Inflammatory macrophage (primary cell): Measurements from ENCODE around the gene EFHB.
"Not testable (repeated sequence)": the region's sequence is repeated elsewhere in the genome, so short reads cannot be mapped to it uniquely, and the experiment has no call there.

ENCODE experiments used
- DNase-seq, 2 donors: peaks; one replicate each; pipeline ENCODE4 v3.0.0-alpha.2; 2020 to 2022
- total RNA-seq, 18 experiments: gene quantifications; one replicate each; lab custom pipeline; 2026; ENCODE audit warnings: mixed read lengths in 6 of 18, inconsistent platforms in 2 of 18; lab: John Stamatoyannopoulos, UW

Gene EFHB, protein sequence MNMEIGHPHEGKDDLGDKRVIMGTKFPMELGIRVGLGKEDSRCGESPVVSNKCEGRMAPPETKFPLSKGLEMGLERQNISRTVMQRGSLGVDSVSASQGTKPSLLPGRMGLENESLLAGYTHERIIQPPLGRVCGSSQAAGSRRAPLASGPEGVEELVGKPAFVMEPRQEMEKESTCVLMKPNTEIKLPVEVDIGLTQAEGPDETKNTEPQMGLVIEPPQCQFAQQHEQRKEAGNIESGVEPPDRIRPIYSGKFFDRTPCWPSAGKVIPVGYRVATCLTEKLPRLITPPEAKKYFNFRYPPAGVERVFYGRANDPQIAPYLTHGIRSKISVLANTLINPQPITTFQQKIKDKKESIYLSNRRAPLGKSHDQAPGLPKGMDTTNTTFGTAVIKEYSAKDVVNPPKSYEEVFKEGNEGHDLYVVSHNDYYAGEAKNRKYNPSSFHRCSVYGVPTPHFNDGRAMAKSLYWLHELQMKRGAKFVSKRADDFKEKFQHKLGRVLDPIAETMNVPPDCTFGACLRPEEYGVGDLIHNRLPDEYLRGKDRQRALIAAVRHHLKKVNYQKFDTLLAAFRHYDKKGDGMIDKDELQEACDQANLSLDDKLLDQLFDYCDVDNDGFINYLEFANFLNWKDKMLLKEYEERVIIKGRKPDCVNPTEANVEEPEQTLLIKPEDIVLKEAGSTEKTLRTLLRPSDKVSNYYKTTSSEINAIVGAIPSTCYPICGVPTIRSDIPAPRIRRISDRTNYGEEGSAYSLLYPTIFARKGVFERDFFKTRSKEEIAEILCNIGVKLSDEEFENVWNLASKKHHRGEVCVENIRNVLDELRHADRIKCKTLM
- total RNA-seq, result 0.06 to 0.74 (median 0.47) reads per million in 18 experiments

DNA sequence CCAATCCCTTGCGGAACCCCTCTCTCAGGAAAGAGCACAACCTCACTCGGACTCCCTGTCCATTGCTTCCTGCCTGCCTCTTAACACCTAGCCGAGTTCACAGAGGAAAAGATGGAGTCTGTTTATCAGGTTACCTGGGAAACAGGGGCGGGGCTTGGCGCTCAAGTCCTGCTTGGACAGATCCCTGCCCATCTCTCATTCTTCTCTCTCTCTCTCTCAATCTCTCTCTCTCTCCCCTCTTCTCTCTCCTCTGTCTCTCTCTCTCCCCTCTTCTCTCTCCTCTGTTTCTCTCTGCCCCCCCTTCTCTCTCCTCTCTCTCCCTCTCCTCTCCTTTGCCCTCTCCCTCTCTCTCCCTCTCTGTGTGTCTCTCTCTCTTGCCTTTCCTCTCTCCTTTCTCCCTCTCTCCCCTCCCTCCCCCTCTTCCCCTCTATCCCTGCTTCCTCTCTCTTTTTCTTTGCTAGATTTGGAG is at the start of gene EFHB:
Gene EFHB (minus strand): TSS at position 120 of the 469 bp plus-strand sequence. CDS start 199 bp downstream, outside the sequence.
- no peak for DNase-seq

DNA sequence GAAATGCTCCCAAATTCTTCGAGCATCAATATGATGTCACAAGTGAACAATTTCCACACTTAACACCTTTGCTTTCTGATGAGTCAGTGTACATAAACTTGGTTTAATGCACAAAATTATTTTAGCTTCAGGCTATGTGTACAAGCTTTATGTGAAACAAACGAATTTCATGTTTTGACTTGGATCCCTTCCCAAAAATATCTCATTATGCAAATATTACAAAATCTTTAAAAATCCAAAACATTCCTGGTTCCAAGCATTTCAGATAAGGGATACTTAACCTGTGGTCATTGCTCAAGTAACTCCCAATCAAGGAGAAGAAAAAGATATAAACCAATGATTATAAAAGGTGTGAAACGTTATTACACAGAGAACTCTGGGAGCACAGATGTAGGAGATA is 38.0 kb upstream of the EFHB start:
- DNase-seq, result no peak

DNA sequence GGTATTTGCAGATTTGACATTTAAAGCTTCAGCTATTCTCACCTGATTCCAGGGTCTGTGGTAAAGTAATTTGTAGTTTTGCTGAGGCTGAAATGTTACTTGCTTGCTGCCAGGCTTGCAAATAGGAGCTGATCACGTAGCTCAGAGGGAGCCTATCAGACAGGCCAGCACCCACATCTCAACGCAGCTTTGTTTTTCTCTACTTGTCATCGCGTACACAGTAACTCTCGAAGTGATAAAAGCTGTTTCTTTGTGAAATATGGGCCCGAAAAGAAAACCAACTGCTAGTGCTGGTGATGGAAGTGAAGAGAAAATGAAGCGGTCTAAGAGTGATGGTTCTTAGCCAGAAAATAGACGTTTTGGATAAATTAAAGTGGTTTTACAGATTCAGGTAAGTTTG is 36.3 kb upstream of the EFHB start:
- DNase-seq, result no peak

DNA sequence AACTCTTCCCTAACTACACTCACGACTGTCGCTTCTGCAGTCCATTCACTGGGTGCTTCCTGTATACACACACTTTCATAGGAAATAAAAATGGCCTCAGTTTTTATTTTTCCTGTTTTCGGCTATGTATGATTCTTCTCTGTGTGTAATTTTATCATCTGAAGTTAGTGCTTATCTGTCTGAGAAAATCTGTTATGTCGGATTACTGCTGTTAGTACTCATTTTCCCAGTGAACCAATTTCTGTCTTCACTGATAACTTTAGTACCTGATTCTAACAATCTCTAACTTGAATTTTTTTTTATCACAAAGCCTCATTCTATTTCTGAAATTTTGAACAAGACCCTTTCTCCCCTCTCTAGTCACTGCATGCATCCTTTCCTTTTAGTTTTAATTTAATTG is 33.8 kb upstream of the EFHB start:
- DNase-seq, result no peak

DNA sequence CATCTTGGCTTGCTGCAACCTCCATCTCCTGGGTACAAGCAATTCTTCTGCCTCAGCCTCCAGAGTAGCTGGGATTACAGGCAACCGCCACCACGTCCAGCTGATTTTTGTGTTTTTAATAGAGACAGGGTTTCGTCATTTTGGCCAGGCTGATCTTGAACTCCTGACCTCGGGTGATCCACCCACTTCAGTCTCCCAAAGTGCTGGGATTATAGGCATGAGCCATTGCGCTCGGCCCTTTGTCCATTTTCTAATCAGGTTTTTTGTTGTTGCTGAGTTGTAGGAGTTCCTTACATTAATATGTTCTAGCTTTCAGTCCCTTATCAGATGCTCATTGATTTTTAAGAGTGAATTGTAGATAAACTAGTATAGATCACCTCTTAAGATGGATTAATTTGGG is 33.2 kb upstream of the EFHB start:
- DNase-seq, result no peak

DNA sequence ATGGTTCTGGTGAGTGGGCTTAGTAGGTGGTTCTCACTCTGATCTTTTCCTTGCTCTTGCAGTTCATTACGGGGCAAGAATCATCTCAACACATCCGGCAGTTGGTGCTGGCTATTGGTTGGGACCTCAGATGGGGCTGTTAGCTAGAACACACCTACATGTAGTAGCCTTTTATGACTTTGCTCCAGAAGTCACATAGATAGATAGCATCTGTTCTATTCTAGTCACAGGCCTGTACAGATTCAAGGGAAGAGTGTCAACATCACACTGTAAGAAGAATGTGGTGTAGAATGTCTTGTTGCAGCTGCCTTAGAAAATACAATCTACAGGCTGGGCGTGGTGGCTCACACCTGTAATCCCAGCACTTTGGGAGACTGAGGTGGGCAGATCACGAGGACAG is 27.9 kb upstream of the EFHB start:
- no peak for DNase-seq

DNA sequence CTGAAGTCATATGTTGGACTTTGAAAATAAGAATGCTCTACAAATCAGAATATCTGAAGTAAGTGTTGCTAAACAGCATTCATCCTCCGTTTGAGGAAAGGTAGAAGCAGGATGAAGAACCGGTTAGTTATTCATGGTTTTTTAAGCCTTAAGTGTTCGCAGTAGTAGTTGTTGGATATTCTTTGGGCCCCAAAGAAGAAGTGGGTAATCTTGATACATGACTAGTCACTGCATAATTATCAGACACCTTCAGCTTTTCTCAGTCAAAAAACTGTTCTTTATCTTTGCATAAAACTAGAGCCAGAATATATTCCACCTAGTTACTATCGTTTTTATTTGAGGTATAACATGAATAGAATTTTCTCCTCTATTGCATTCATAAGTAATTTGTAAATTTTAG is 26.7 kb upstream of the EFHB start:
- DNase-seq, result no peak

DNA sequence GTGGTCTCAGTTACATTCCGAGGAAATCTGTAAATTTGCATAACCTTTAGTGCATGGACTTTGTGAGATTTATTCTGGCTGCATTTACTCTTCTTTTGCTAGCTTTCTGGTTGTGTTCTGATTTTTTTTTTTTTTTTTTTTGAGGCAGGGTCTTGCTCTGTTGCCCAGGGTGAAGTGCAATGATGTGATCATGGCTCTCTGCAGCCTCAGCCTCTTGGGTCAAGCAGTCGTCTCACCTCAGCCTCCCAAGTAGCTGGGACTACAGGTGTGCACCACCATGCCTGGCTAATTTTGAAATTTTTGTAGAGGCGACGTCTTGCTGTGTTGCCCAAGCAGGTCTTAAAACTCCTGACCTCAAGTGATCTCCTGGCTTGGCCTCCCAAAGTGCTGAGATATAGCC is 25.5 kb upstream of the EFHB start:
- DNase-seq, result no peak

DNA sequence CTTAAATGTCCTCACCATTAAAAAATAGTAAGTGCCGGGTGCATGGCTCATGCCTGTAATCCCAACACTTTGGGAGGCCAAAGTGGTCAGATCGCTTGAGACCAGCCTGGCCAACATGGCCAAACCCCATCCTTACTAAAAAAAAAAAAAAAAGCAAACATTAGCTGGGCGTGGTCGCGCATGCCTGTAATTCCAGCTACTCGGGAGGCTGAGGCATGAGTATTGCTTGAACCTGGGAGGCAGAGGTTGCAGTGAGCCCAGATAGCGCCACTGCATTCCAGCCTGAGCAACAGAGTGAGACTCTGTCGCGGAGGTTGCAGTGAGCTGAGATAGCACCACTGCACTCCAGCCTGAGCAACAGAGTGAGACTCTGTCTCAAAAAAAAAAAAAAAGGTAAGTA is 23.3 kb upstream of the EFHB start:
- DNase-seq, result not testable (repeated sequence)

DNA sequence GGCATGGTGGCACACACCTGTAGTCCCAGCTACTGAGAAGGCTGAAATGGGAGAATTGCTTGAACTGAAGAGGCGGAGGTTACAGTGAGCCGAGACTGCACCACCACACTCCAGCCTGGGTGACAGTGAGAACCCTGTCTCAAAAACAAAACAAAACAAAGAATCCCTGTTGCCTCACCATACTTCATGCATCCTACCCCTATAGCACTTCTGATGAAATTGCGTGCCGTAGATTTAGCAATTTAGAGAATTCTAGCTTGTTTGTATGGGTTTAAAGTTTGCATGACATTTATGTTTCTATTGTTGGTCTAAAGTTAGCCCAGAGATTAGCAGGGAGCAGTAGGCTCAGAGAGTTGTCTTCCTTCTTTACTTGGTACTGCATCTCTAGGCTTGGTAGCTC is 20.7 kb upstream of the EFHB start:
- no peak for DNase-seq

DNA sequence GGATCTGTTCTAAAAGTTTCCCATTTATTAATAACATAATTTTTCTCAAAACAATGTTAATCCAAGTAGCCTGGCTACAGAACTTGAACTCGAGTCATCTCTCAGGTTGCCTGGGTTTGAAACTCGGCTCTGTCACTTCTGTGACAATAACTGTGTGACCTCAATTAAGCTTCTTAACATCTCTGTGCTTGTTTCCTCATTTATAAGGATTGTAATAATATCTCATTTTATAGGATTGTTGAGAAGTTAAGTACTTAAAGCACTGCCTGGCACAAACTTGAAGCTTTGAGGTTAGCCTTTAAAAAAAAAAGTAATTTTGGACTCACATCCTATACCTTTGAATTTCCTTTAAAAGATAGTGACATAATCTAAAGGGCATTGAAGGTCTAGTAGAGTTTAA is 16.3 kb upstream of the EFHB start:
- DNase-seq, result no peak

DNA sequence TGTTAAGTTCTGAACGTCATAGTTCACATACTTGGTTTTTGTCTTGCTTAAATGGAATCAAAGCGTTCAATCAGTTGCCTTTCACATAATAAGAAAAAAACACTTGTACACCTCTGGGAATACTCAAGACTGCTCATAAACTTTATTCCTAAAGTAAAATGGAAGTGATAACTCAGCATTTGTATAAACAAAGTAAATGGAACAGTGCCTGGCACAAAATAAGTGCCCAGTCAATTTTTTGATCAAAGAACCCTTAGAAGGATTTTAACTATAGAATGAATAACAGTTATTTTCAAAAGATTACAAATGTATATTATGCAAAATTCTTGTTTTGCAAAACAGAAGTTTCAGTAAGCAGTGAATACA is 14.2 kb upstream of the EFHB start:
- DNase-seq, result no peak

DNA sequence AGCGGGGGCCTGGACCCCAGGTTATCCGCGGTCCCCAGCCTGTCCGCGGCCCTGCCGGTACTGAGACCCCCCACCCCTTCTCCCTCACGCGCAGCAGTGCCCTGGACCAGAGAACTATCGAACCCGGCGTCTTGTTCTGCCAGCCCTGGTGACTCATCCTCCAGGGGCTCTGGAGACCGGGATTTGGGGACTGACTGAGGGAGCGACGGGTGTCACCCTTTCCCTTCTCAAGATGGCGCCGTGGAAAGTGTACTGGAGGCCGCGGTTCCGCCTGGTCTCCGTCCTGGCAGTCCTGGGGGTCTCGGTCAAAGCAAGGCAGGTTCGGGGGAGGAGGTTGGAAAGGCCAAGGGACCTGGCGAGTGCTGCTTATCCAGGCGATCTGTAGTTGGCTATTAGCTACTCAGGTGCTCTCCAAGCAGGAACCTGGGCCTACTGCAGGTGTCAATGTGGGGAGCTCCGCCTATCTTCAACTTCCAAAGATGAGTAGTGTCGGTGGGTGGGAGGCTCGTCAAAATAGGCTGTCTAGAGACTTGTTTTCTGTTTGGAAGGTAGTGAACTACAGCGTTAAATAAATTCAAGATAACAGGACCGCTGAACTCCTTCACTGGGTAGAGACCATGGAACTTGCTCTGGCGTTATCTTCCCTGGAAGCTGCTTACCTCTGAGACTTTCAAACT is 13.7 kb upstream of the EFHB start:
- DNase-seq, result peak; percentile 28 to 32

DNA sequence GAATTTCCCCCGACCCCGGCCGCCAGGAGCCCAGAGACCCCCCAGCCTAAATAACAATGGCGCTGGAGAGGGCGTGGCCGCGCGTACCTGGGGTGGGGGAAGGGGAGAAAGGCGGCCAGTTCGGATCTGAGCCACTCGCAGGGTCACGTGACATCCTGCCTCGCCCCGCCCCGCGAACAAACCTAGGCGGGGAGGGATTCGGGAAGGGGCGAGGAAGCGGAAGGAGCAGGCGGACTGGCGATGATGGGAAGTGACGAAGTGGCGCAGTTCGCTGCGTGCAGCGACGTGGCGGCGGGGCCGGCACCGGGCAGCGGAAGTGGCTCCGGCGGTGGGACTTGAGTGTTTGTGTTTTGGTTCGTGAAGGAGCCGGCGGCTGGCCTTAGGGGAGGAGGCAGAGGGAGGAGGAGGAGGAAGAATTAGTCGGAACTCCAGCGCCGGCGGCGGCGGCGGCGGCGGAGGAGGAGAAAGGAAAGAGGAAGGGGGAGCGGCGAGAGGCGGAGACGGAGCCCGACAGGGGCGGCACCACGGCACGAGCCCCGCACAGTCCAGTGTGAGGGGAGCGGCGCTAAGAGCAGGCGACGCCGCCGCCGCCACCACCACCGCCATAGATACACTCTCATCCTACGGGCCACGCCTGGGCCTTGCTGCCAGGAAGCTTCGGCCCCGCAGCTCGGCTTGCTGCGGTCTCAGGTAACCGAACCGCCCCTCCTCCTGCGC is 13.0 kb upstream of the EFHB start, which contains the start of gene RAB5A:
Gene RAB5A (plus strand): TSS at position 266 of the 717 bp plus-strand sequence. CDS start 3,802 bp downstream, outside the sequence.
- peak; percentile 98 to 99 for DNase-seq

DNA sequence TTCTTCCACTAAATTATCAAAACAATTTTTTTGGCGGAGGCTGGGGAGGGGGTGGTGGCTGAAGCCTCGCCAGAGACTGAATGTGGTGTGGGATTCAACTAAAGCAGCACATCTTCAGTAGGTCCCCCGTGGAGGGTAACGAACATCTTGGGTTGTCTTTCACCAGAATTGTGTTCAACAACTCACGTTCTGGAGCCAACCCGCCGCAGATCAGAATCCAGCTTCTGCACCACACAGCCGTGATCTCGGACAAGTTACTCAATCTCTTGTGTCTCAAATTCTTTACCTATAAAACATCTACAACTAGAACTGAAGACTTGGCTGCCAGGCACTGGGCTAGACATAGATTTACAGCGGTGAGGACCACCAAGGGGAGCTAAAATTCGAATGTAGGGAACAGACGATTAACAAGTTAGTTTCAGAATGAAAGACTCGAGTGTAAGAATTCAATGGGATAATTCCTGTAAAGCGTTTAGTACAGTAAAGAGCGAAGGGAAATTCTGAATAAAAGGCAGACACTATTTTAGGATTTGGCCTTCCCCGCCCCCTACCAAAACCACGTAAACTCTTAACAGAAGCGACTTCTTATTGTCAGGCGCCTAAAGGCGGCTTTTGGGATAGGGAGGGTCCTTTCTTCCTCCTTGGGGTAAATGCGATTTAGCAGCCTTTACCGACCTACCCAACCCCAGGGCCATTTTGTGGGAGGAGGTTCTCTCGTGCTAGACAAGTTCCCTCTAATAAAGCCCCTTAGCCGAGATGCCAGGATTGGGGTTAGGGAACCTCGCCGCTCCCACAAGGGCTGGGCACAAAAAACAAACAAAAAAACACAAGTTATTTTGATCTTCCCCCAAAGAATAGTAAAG is 12.2 kb upstream of the EFHB start:
- no peak for DNase-seq

DNA sequence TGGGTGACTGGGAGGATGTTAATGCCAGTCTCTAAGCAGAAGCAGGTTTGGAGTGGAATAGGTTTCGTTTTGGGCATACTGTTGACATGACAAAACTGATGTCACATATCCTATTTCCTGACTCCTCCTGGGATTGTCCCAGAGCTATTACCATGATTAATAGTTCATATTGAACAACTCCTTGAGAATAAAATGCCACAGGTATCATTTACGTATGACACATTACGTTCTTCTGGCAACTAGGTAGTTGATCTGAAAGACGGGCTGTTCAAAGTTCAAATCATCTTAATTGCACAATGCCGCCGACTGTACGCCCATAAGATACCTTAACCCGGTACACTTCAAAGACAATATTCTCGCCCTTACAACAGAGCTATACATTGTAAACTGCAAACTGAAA is 11.5 kb upstream of the EFHB start:
- DNase-seq, result no peak

DNA sequence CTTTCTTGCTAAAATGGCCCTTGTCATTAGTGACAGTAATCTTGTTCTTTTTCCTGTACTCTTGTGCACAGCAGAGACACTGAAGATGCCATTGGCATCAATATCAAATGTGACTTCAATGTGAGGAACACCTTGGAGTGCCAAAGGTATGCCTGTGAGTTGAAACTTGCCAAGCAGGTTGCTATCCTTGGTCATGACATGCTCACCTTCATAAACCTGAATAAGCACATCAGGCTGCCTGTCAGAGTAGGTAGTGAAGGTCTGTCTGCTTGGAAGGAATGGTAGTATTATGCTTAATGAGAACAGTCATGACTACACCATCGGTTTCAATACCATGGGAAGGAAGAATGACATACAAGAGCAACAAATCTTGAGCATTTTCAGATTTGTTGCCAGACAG is 6.6 kb upstream of the EFHB start:
- DNase-seq, result no peak

DNA sequence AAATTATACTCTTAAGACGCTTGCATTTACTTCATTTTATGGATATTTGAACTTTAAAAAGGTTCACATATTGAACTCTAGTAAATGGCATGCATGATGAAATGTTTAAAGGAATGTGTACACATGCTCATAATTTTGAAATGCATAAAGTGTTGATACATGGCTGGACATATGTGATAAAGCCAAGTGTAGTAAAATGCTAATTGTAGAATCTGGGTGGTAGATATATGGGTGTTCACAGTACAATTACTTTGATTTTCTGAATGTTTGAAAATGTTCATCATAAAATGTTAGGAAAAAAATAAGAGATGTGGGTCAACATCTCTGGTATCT is 4.2 kb upstream of the EFHB start:
- no peak for DNase-seq

DNA sequence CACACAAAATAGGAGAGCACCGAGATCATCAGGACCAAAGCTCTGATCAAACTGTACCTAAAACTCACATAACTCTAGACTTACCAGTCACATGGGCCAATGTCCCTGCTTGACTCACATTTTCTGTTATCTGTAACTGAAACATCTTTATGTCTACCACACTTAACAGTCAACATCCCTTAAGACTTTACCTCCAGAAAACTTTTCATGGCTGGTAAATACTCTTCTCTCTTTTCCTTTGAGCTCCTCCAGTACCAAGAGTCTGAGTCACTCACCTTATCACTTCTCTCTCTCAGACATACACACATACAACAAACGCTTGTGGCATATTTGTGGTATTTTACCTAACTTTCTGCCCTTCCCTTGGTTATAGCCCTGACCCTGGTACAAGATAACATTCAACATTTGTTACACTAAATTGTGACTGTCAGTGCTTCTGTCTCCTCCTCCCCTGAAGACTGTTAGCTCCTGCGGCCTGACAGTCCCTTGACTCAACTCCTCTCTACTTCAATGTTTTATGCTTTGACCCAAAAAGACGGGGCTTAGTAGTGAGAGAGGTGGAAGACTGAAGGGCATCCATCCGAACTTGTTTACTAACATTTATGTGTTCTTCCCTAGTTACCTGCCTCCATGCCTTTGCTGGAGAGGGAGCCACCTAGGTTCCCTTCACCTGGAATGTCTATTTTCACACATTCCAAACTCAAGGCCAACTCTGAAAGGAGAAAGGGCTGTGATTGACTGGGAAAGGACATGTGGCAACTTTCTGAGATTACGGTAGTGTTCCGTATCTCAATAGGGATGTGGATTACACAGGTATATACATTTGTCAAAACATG is 3.7 kb upstream of the EFHB start:
- DNase-seq, result no peak

DNA sequence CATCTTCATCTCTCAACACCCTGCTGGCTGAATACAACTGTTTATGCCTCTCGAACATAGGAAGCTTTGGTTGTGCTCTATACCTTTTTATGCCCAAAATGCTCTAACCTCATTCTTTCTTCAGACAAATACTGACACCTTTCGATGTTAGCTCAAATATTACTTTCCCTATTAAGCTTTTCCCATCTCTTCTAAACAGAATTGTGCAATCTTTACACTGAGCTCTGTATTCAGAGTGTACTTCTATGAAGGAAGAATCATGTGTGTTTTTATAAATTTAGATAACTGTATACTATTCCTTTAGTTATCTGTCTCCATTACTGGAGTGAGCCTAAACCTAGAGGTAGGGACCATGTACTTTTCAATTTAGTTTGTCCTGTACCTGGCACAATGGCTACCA is 1.6 kb downstream of the EFHB start:
- DNase-seq, result no peak

DNA sequence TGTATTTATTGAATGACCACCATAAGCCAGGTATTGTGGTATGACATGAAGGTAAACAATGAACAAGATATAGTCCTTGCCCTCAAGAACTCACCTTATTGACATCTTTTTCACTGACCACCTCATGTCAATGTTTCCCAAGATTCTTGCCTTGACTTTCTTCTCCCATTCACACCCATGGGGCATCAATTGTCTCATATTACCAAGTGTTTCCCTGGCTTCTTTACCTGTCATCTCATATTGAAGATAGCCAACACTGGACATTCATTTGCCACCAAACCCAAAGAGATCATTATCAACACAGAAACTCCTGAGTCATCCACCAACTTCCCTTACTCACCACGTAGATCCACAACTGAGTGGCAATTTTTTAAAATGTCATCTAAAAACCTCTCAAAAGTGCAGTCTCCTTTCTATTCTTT is 2.2 kb downstream of the EFHB start:
- DNase-seq, result peak; percentile 14 to 23
